ENCODE data around the gene C1orf167. TPM values are rescaled to one million over a fixed set of nuclear protein-coding genes. Genes with fewer than 3 reads are reported as not detected.

C1orf167 gene
- polyA plus RNA-seq, 1 of the 3 experiments (the other 2 are of a cell fraction) = 0.10 TPM

DNA sequence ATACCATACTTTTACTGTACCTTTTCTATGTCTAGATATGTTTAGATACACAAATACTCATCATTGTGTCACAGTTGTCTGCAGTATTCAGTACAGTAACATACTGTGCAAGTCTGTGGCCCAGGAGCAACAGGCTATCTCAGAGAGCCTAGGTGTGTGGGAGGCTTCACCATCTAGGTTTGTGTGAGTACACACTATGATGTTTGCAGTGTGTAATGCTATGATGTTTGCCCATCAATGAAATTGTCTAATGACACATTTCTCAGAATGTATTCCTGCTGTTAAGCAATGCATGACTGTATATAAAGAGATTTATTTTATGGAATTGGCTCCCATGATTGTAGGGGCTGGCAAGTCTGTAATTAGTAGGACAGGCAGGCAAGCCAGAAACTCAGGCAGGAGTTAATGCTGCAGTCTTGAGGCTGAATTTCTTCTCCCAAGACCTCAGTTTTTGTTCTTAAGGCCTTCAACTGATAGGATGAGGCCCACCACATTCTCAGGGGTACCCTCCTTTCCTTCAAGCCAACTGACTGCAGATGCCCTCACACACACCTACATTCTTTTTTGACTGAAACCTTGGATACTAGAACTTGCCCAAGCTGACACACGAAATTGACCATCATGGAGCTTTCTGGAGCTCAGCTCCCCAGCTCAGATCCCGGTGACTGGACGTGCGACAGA, 33.7 kb upstream of the C1orf167 start:
- no peaks in the 10 kb centered on the region for H3K9me3 ChIP-seq
- H3K27ac ChIP-seq (ENCODE audit: low read depth in 2 of 2, low read length in 1 of 2) = no peak overlapping the region
- H4K20me1 ChIP-seq (ENCODE audit: insufficient read depth) = no peaks in the 10 kb centered on the region
- no peak for DNase-seq
- no peak for TF ChIP-seq TEAD4 (IDR thresholded peaks at IDR 0.05; ENCODE audit: borderline replicate concordance, insufficient read depth)
- no peaks in the 10 kb centered on the region for H3K9me2 ChIP-seq
- H3K79me2 ChIP-seq (ENCODE audit: insufficient read depth) = no peaks in the 10 kb centered on the region
- no peak overlapping the region for H2AFZ ChIP-seq (ENCODE audit: low read depth)
- H3K27me3 ChIP-seq (ENCODE audit: insufficient read depth) = no peaks in the 10 kb centered on the region
- ChIA-PET POLR2A (no interaction called here), CTCF (interaction anchor here (1.3 to 1.4 kb wide), 2 partner anchors 9 to 12 kb away, joined by 3 read pairs; no protein-coding TSS in a partner anchor)
- no peaks in the 10 kb centered on the region for H3K4me1 ChIP-seq (ENCODE audit: control insufficient read depth in 1 of 2, insufficient read depth in 2 of 2, low read depth in 1 of 2, low read length in 1 of 2)
- H3F3A ChIP-seq (replicated peaks; ENCODE audit: insufficient read depth) = no peaks in the 10 kb centered on the region
- no peaks in the 10 kb centered on the region for H3K36me3 ChIP-seq (replicated peaks in 1 of 2; ENCODE audit: control insufficient read depth in 1 of 2, insufficient read depth in 2 of 2, low read length in 1 of 2)
- WGBS (ENCODE audit: low lambda C conversion rate) = 74% methylated on average over 3 of the region's 4 CpGs
- H3K4me2 ChIP-seq = no peak overlapping the region
- H3K4me3 ChIP-seq (ENCODE audit: low read depth in 2 of 2, low read length in 1 of 2) = no peak overlapping the region
- H3K9ac ChIP-seq = no peak overlapping the region

DNA sequence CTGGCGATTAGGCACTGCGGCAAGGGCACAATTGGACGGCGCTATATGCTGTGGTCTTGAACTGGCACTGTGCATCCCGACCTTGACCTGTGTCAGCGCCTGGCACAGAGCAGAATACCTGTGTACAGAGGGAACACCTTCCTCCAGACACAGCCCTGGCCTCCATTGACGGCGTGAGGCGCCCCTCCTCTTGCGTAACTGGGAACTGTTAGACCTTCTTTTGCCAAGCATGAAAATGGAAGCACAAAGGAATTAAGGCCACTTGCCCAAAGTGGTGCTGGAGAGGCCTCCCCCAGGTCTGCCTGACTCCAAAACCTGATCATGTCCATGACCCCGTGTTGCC, 32.9 kb upstream of the C1orf167 start:
- H3K4me3 ChIP-seq (ENCODE audit: low read depth in 2 of 2, low read length in 1 of 2) = no peak overlapping the region
- H3F3A ChIP-seq (replicated peaks; ENCODE audit: insufficient read depth) = no peaks in the 10 kb centered on the region
- no peaks in the 10 kb centered on the region for H3K27me3 ChIP-seq (ENCODE audit: insufficient read depth)
- ChIA-PET POLR2A (no interaction called here), CTCF (interaction anchor here (1.3 to 1.4 kb wide), 2 partner anchors 9 to 13 kb away, joined by 3 read pairs; no protein-coding TSS in a partner anchor)
- WGBS (ENCODE audit: low lambda C conversion rate) = 77% methylated on average over 7 of the region's 11 CpGs
- H3K79me2 ChIP-seq (ENCODE audit: insufficient read depth) = no peaks in the 10 kb centered on the region
- no peaks in the 10 kb centered on the region for H3K9me2 ChIP-seq
- H4K20me1 ChIP-seq (ENCODE audit: insufficient read depth) = no peaks in the 10 kb centered on the region
- H3K9me3 ChIP-seq = no peaks in the 10 kb centered on the region
- no peak overlapping the region for H3K4me2 ChIP-seq
- no peak for DNase-seq
- no peak overlapping the region for H2AFZ ChIP-seq (ENCODE audit: low read depth)
- no peak overlapping the region for H3K9ac ChIP-seq
- no peaks in the 10 kb centered on the region for H3K4me1 ChIP-seq (ENCODE audit: control insufficient read depth in 1 of 2, insufficient read depth in 2 of 2, low read depth in 1 of 2, low read length in 1 of 2)
- TF ChIP-seq, protein P1, sequence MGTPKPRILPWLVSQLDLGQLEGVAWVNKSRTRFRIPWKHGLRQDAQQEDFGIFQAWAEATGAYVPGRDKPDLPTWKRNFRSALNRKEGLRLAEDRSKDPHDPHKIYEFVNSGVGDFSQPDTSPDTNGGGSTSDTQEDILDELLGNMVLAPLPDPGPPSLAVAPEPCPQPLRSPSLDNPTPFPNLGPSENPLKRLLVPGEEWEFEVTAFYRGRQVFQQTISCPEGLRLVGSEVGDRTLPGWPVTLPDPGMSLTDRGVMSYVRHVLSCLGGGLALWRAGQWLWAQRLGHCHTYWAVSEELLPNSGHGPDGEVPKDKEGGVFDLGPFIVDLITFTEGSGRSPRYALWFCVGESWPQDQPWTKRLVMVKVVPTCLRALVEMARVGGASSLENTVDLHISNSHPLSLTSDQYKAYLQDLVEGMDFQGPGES (IDR thresholded peaks at IDR 0.05; ENCODE audit: low read depth, low read length) = no peak
- TF ChIP-seq EZH2phosphoT487 (IDR thresholded peaks at IDR 0.05; ENCODE audit: borderline replicate concordance, low read depth) = no peak
- TF ChIP-seq SMC3 (IDR thresholded peaks at IDR 0.05; ENCODE audit: low read depth, low read length) = no peak
- TF ChIP-seq, protein P2, sequence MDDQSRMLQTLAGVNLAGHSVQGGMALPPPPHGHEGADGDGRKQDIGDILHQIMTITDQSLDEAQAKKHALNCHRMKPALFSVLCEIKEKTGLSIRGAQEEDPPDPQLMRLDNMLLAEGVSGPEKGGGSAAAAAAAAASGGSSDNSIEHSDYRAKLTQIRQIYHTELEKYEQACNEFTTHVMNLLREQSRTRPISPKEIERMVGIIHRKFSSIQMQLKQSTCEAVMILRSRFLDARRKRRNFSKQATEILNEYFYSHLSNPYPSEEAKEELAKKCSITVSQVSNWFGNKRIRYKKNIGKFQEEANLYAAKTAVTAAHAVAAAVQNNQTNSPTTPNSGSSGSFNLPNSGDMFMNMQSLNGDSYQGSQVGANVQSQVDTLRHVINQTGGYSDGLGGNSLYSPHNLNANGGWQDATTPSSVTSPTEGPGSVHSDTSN (IDR thresholded peaks at IDR 0.05) = no peak
- TF ChIP-seq GATA2 (CRISPR knock-in tag; IDR thresholded peaks at IDR 0.05) = no peak
- TF ChIP-seq RXRA (IDR thresholded peaks at IDR 0.05; ENCODE audit: borderline replicate concordance, low read depth) = no peak
- no peak for TF ChIP-seq NFIC (IDR thresholded peaks at IDR 0.05; ENCODE audit: borderline replicate concordance)
- TF ChIP-seq, protein P3, sequence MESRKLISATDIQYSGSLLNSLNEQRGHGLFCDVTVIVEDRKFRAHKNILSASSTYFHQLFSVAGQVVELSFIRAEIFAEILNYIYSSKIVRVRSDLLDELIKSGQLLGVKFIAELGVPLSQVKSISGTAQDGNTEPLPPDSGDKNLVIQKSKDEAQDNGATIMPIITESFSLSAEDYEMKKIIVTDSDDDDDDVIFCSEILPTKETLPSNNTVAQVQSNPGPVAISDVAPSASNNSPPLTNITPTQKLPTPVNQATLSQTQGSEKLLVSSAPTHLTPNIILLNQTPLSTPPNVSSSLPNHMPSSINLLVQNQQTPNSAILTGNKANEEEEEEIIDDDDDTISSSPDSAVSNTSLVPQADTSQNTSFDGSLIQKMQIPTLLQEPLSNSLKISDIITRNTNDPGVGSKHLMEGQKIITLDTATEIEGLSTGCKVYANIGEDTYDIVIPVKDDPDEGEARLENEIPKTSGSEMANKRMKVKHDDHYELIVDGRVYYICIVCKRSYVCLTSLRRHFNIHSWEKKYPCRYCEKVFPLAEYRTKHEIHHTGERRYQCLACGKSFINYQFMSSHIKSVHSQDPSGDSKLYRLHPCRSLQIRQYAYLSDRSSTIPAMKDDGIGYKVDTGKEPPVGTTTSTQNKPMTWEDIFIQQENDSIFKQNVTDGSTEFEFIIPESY (IDR thresholded peaks at IDR 0.05; ENCODE audit: borderline replicate concordance, low read depth) = no peak
- H3K36me3 ChIP-seq (replicated peaks in 1 of 2; ENCODE audit: control insufficient read depth in 1 of 2, insufficient read depth in 2 of 2, low read length in 1 of 2) = no peaks in the 10 kb centered on the region
- no peak overlapping the region for H3K27ac ChIP-seq (ENCODE audit: low read depth in 2 of 2, low read length in 1 of 2)

Data from SK-N-SH (cell line).